ENCODE data around the gene IMMP2L. TPM values are rescaled to one million over a fixed set of nuclear protein-coding genes. Genes with fewer than 3 reads are reported as not detected.

IMMP2L gene
- total RNA-seq, 1 experiment from 2014 or later, result 17.2 TPM

GRCh38 chr7:111172564-111173257 is 389.6 kb downstream of the IMMP2L start:
- no peak overlapping the region for H3K27ac ChIP-seq (ENCODE audit: low read length)
- no peaks in the 10 kb centered on the region for H3K36me3 ChIP-seq (ENCODE audit: insufficient read depth, low read length)
- H3K4me2 ChIP-seq (ENCODE audit: low read depth, low read length, poor library complexity, severe bottlenecking), result no peak overlapping the region
- no peaks in the 10 kb centered on the region for H3K79me2 ChIP-seq (ENCODE audit: low read length)
- H3K9me3 ChIP-seq (ENCODE audit: low read length), result peaks cover 8% of the 10 kb centered on the region
- no peaks in the 10 kb centered on the region for H3K4me1 ChIP-seq (ENCODE audit: low read length)
- no peak overlapping the region for H2AFZ ChIP-seq (ENCODE audit: low read length)
- H3K27me3 ChIP-seq (ENCODE audit: low read length), result no peaks in the 10 kb centered on the region
- H4K20me1 ChIP-seq (ENCODE audit: insufficient read depth, low read depth, low read length), result no peaks in the 10 kb centered on the region
- no peak overlapping the region for H3K9ac ChIP-seq (ENCODE audit: low read length)
- no peak overlapping the region for H3K4me3 ChIP-seq (ENCODE audit: low read length)
- no peaks in the 10 kb centered on the region for H3K9me2 ChIP-seq (replicated peaks; ENCODE audit: insufficient read depth, low read length)
- DNase-seq, result no peak

GRCh38 chr7:111168182-111168581 is 394.1 kb downstream of the IMMP2L start:
- Histone ChIP-seq H3K9me2 (replicated peaks; ENCODE audit: insufficient read depth, low read length) (no peaks in the 10 kb centered on the region), H3K27ac (ENCODE audit: low read length) (no peak overlapping the region), H3K27me3 (ENCODE audit: low read length) (no peaks in the 10 kb centered on the region), H3K4me2 (ENCODE audit: low read depth, low read length, poor library complexity, severe bottlenecking) (no peak overlapping the region), H3K36me3 (ENCODE audit: insufficient read depth, low read length) (no peaks in the 10 kb centered on the region), H4K20me1 (ENCODE audit: insufficient read depth, low read depth, low read length) (no peaks in the 10 kb centered on the region), H3K4me3 (ENCODE audit: low read length) (no peak overlapping the region), H3K9me3 (ENCODE audit: low read length) (peaks cover 9% of the 10 kb centered on the region), H3K4me1 (ENCODE audit: low read length) (no peaks in the 10 kb centered on the region), H3K79me2 (ENCODE audit: low read length) (no peaks in the 10 kb centered on the region), H2AFZ (ENCODE audit: low read length) (no peak overlapping the region), H3K9ac (ENCODE audit: low read length) (no peak overlapping the region)
- DNase-seq, result no peak

GRCh38 chr7:111164442-111164841 is 397.9 kb downstream of the IMMP2L start:
- Histone ChIP-seq H3K9me2 (replicated peaks; ENCODE audit: insufficient read depth, low read length) (no peaks in the 10 kb centered on the region), H3K9ac (ENCODE audit: low read length) (no peak overlapping the region), H3K27me3 (ENCODE audit: low read length) (no peaks in the 10 kb centered on the region), H3K27ac (ENCODE audit: low read length) (no peak overlapping the region), H3K4me3 (ENCODE audit: low read length) (no peak overlapping the region), H4K20me1 (ENCODE audit: insufficient read depth, low read depth, low read length) (no peaks in the 10 kb centered on the region), H3K4me2 (ENCODE audit: low read depth, low read length, poor library complexity, severe bottlenecking) (no peak overlapping the region), H3K4me1 (ENCODE audit: low read length) (no peaks in the 10 kb centered on the region), H2AFZ (ENCODE audit: low read length) (no peak overlapping the region), H3K36me3 (ENCODE audit: insufficient read depth, low read length) (no peaks in the 10 kb centered on the region), H3K79me2 (ENCODE audit: low read length) (no peaks in the 10 kb centered on the region), H3K9me3 (ENCODE audit: low read length) (peaks cover 9% of the 10 kb centered on the region)
- no peak for DNase-seq

GRCh38 chr7:111162692-111163091 is 399.6 kb downstream of the IMMP2L start:
- no peaks in the 10 kb centered on the region for H3K79me2 ChIP-seq (ENCODE audit: low read length)
- H3K36me3 ChIP-seq (ENCODE audit: insufficient read depth, low read length), result no peaks in the 10 kb centered on the region
- H3K27me3 ChIP-seq (ENCODE audit: low read length), result no peaks in the 10 kb centered on the region
- no peak for DNase-seq
- H3K4me1 ChIP-seq (ENCODE audit: low read length), result no peaks in the 10 kb centered on the region
- H2AFZ ChIP-seq (ENCODE audit: low read length), result no peak overlapping the region
- H3K9ac ChIP-seq (ENCODE audit: low read length), result no peak overlapping the region
- no peak overlapping the region for H3K4me3 ChIP-seq (ENCODE audit: low read length)
- H3K4me2 ChIP-seq (ENCODE audit: low read depth, low read length, poor library complexity, severe bottlenecking), result no peak overlapping the region
- no peak overlapping the region for H3K27ac ChIP-seq (ENCODE audit: low read length)
- H3K9me2 ChIP-seq (replicated peaks; ENCODE audit: insufficient read depth, low read length), result no peaks in the 10 kb centered on the region
- H3K9me3 ChIP-seq (ENCODE audit: low read length), result peaks cover 8% of the 10 kb centered on the region
- no peaks in the 10 kb centered on the region for H4K20me1 ChIP-seq (ENCODE audit: insufficient read depth, low read depth, low read length)

- Histone ChIP-seq H3K79me2 (ENCODE audit: low read length) (no peaks in the 10 kb centered on the region), H4K20me1 (ENCODE audit: insufficient read depth, low read depth, low read length) (no peaks in the 10 kb centered on the region), H3K4me1 (ENCODE audit: low read length) (no peaks in the 10 kb centered on the region), H3K27ac (ENCODE audit: low read length) (no peak overlapping the region), H3K27me3 (ENCODE audit: low read length) (no peaks in the 10 kb centered on the region), H3K4me2 (ENCODE audit: low read depth, low read length, poor library complexity, severe bottlenecking) (no peak overlapping the region), H3K4me3 (ENCODE audit: low read length) (no peak overlapping the region), H3K9ac (ENCODE audit: low read length) (no peak overlapping the region), H3K9me2 (replicated peaks; ENCODE audit: insufficient read depth, low read length) (no peaks in the 10 kb centered on the region), H3K9me3 (ENCODE audit: low read length) (peaks cover 6% of the 10 kb centered on the region; the same call in 1 of the 2 replicates), H3K36me3 (ENCODE audit: insufficient read depth, low read length) (no peaks in the 10 kb centered on the region), H2AFZ (ENCODE audit: low read length) (no peak overlapping the region)
- no peak for DNase-seq
Measured at GRCh38 chr7:111160297-111160696, 402.0 kb downstream of the IMMP2L start.

GRCh38 chr7:111159426-111159825 is 402.9 kb downstream of the IMMP2L start:
- H3K9me3 ChIP-seq (ENCODE audit: low read length), result peaks cover 6% of the 10 kb centered on the region; the same call in 1 of the 2 replicates
- no peaks in the 10 kb centered on the region for H3K27me3 ChIP-seq (ENCODE audit: low read length)
- no peak overlapping the region for H3K4me2 ChIP-seq (ENCODE audit: low read depth, low read length, poor library complexity, severe bottlenecking)
- H3K79me2 ChIP-seq (ENCODE audit: low read length), result no peaks in the 10 kb centered on the region
- no peak for DNase-seq
- H3K27ac ChIP-seq (ENCODE audit: low read length), result no peak overlapping the region
- H3K9me2 ChIP-seq (replicated peaks; ENCODE audit: insufficient read depth, low read length), result no peaks in the 10 kb centered on the region
- H3K36me3 ChIP-seq (ENCODE audit: insufficient read depth, low read length), result no peaks in the 10 kb centered on the region
- no peak overlapping the region for H3K9ac ChIP-seq (ENCODE audit: low read length)
- no peak overlapping the region for H3K4me3 ChIP-seq (ENCODE audit: low read length)
- H3K4me1 ChIP-seq (ENCODE audit: low read length), result no peaks in the 10 kb centered on the region
- H4K20me1 ChIP-seq (ENCODE audit: insufficient read depth, low read depth, low read length), result no peaks in the 10 kb centered on the region
- no peak overlapping the region for H2AFZ ChIP-seq (ENCODE audit: low read length)

GRCh38 chr7:111150709-111151108 is 411.6 kb downstream of the IMMP2L start:
- no peak overlapping the region for H3K27ac ChIP-seq (ENCODE audit: low read length)
- DNase-seq, result no peak
- H3K4me1 ChIP-seq (ENCODE audit: low read length), result no peaks in the 10 kb centered on the region
- no peaks in the 10 kb centered on the region for H3K36me3 ChIP-seq (ENCODE audit: insufficient read depth, low read length)
- H3K27me3 ChIP-seq (ENCODE audit: low read length), result no peaks in the 10 kb centered on the region
- no peak overlapping the region for H3K9ac ChIP-seq (ENCODE audit: low read length)
- H2AFZ ChIP-seq (ENCODE audit: low read length), result no peak overlapping the region
- H4K20me1 ChIP-seq (ENCODE audit: insufficient read depth, low read depth, low read length), result no peaks in the 10 kb centered on the region
- H3K79me2 ChIP-seq (ENCODE audit: low read length), result no peaks in the 10 kb centered on the region
- peaks cover 28% of the 10 kb centered on the region for H3K9me3 ChIP-seq (ENCODE audit: low read length)
- no peaks in the 10 kb centered on the region for H3K9me2 ChIP-seq (replicated peaks; ENCODE audit: insufficient read depth, low read length)
- H3K4me3 ChIP-seq (ENCODE audit: low read length), result no peak overlapping the region
- H3K4me2 ChIP-seq (ENCODE audit: low read depth, low read length, poor library complexity, severe bottlenecking), result no peak overlapping the region

GRCh38 chr7:111147708-111148533 is 414.4 kb downstream of the IMMP2L start:
- DNase-seq, result no peak
- no peak overlapping the region for H3K27ac ChIP-seq (ENCODE audit: low read length)

More at GRCh38 chr7:111147708-111148533, 414.4 kb downstream of the IMMP2L start:
- Histone ChIP-seq H3K36me3 (ENCODE audit: insufficient read depth, low read length) (no peaks in the 10 kb centered on the region), H3K4me2 (ENCODE audit: low read depth, low read length, poor library complexity, severe bottlenecking) (no peak overlapping the region), H3K9me3 (ENCODE audit: low read length) (peaks cover 28% of the 10 kb centered on the region), H3K9me2 (replicated peaks; ENCODE audit: insufficient read depth, low read length) (no peaks in the 10 kb centered on the region), H3K4me3 (ENCODE audit: low read length) (no peak overlapping the region), H4K20me1 (ENCODE audit: insufficient read depth, low read depth, low read length) (no peaks in the 10 kb centered on the region), H3K4me1 (ENCODE audit: low read length) (no peaks in the 10 kb centered on the region), H3K9ac (ENCODE audit: low read length) (no peak overlapping the region), H3K79me2 (ENCODE audit: low read length) (no peaks in the 10 kb centered on the region), H2AFZ (ENCODE audit: low read length) (no peak overlapping the region), H3K27me3 (ENCODE audit: low read length) (no peaks in the 10 kb centered on the region)

All from Karpas-422 (cell line).